HEK293 (cell line): ENCODE measurements around the gene ULBP2.

ENCODE experiments used
- CTCF ChIA-PET: fragments of 350-600 bp; formaldehyde crosslinking; extraction: SDS; loops from one replicate; lab custom pipeline; 2021; ENCODE audit warnings: antibody characterized with exemption; lab: Yijun Ruan, JAX
- POLR2A ChIA-PET: fragments of 300-600 bp; formaldehyde crosslinking; extraction: SDS; loops from one replicate; lab custom pipeline; 2020; ENCODE audit warnings: antibody characterized with exemption, inconsistent platforms; lab: Yijun Ruan, JAX
- H3K27ac ChIP-seq: fragments of 200-500 bp; sonication (Bioruptor generic); 2 replicates; pipeline ENCODE4 v1.5.1; 2014; ENCODE audit warnings: low read depth, low read length, control low read depth, inconsistent platforms; ENCODE audit errors: extremely low read depth
- H3K36me3 ChIP-seq, 2 experiments: fragments of 200-500 bp in 1 of 2; sonication (Bioruptor generic) in 1 of 2; 1 replicate in 1 of 2; 2 replicates in 1 of 2; pipeline ENCODE4 v1.5.1; 2014 to 2017; ENCODE audit warnings: inconsistent platforms in 2 of 2, low read length in 2 of 2; ENCODE audit not compliant: control insufficient read depth in 2 of 2, insufficient read depth in 1 of 2
- H3K4me1 ChIP-seq: fragments of 200-500 bp; sonication (Bioruptor generic); 2 replicates; pipeline ENCODE4 v1.5.1; 2014; ENCODE audit warnings: mild to moderate bottlenecking, low read length, inconsistent platforms; ENCODE audit not compliant: control insufficient read depth, insufficient read depth
- H3K4me3 ChIP-seq: 2 replicates; pipeline ENCODE4 v1.5.1; 2011; ENCODE audit warnings: low read depth, mild to moderate bottlenecking, control low read depth, low read length, moderate library complexity
- H3K9me3 ChIP-seq: fragments of 200-500 bp; sonication (Bioruptor generic); 2 replicates; pipeline ENCODE4 v1.5.1; 2014; ENCODE audit warnings: low read depth, low read length, inconsistent platforms; ENCODE audit not compliant: control insufficient read depth, insufficient read depth
- AEBP2 ChIP-seq: fragments of 450-650 bp; formaldehyde crosslinking; IDR thresholded peaks from 2 replicates; pipeline ENCODE4 v1.5.1; 2016; ENCODE audit warnings: missing biosample characterization, missing genetic modification characterization, borderline replicate concordance
- GLI4 ChIP-seq: fragments of 450-650 bp; formaldehyde crosslinking; IDR thresholded peaks from 2 replicates; pipeline ENCODE4 v1.5.1; 2016; ENCODE audit warnings: missing biosample characterization, missing genetic modification characterization
- MEIS1 ChIP-seq: sonication (generic); formaldehyde crosslinking; IDR thresholded peaks from 2 replicates; pipeline ENCODE4 v1.8.1; 2022; ENCODE audit warnings: missing genetic modification reagents, mild to moderate bottlenecking, borderline replicate concordance
- MYNN ChIP-seq: fragments of 450-650 bp; formaldehyde crosslinking; IDR thresholded peaks from 2 replicates; pipeline ENCODE4 v1.5.1; 2016; ENCODE audit warnings: missing biosample characterization, missing genetic modification characterization, borderline replicate concordance
- SETDB1 ChIP-seq: IDR thresholded peaks from one replicate; pipeline ENCODE4 v1.6.1; 2017; ENCODE audit warnings: mild to moderate bottlenecking, low read length, moderate library complexity, mixed read lengths; ENCODE audit not compliant: insufficient read length
- ZBTB48 ChIP-seq: fragments of 450-650 bp; formaldehyde crosslinking; IDR thresholded peaks from 2 replicates; pipeline ENCODE4 v1.5.1; 2016; ENCODE audit warnings: missing biosample characterization, missing genetic modification characterization
- ZBTB49 ChIP-seq: fragments of 450-650 bp; formaldehyde crosslinking; IDR thresholded peaks from 2 replicates; pipeline ENCODE4 v1.5.1; 2016; ENCODE audit warnings: missing biosample characterization, missing genetic modification characterization, low read depth
- ZNF155 ChIP-seq: fragments of 450-650 bp; formaldehyde crosslinking; IDR thresholded peaks from 2 replicates; pipeline ENCODE4 v1.5.1; 2016; ENCODE audit warnings: missing biosample characterization, missing genetic modification characterization
- ZNF202 ChIP-seq: fragments of 450-650 bp; formaldehyde crosslinking; IDR thresholded peaks from 2 replicates; pipeline ENCODE4 v1.5.1; 2016; ENCODE audit warnings: missing biosample characterization, missing genetic modification characterization, borderline replicate concordance
- ZNF223 ChIP-seq: fragments of 450-650 bp; formaldehyde crosslinking; IDR thresholded peaks from 2 replicates; pipeline ENCODE4 v1.5.1; 2016; ENCODE audit warnings: missing biosample characterization, missing genetic modification characterization
- ZNF280C ChIP-seq: fragments of 450-650 bp; formaldehyde crosslinking; IDR thresholded peaks from 2 replicates; pipeline ENCODE4 v1.5.1; 2016; ENCODE audit warnings: missing biosample characterization, missing genetic modification characterization
- ZNF423 ChIP-seq: fragments of 450-650 bp; formaldehyde crosslinking; IDR thresholded peaks from 2 replicates; pipeline ENCODE4 v1.5.1; 2016; ENCODE audit warnings: missing biosample characterization, missing genetic modification characterization
- ZNF473 ChIP-seq: fragments of 450-650 bp; formaldehyde crosslinking; IDR thresholded peaks from 2 replicates; pipeline ENCODE4 v1.5.1; 2017; ENCODE audit warnings: missing biosample characterization, missing genetic modification characterization
- ZNF561 ChIP-seq: fragments of 450-650 bp; IDR thresholded peaks from 2 replicates; pipeline ENCODE4 v1.5.1; 2018; ENCODE audit warnings: missing biosample characterization, missing genetic modification characterization, borderline replicate concordance
- ZNF645 ChIP-seq: fragments of 450-650 bp; formaldehyde crosslinking; IDR thresholded peaks from 2 replicates; pipeline ENCODE4; 2016; ENCODE audit warnings: missing biosample characterization, missing genetic modification characterization
- ZNF792 ChIP-seq: fragments of 450-650 bp; formaldehyde crosslinking; IDR thresholded peaks from 2 replicates; pipeline ENCODE4 v1.5.1; 2016; ENCODE audit warnings: missing biosample characterization, missing genetic modification characterization

ULBP2 gene

GRCh38 chr6:149931501-149931900 is 10.3 kb upstream of the ULBP2 start:
- H3K27ac ChIP-seq = no peak overlapping the region
- TF ChIP-seq ZBTB49 (tag by site-specific recombination) = no peak
- no peak for TF ChIP-seq AEBP2 (tag by site-specific recombination)
- no peak for TF ChIP-seq GLI4 (tag by site-specific recombination)
- no peak for TF ChIP-seq MEIS1 (CRISPR knock-in tag)
- no peak for TF ChIP-seq ZNF202 (tag by site-specific recombination)
- no peak for TF ChIP-seq ZNF155
- no peak for TF ChIP-seq ZNF473 (tag by site-specific recombination)
- no peak for TF ChIP-seq ZNF561 (tag by site-specific recombination)
- TF ChIP-seq ZBTB48 (tag by site-specific recombination) = no peak
- no peak for TF ChIP-seq ZNF423 (tag by site-specific recombination)
- no peak for TF ChIP-seq ZNF792
- no peak for TF ChIP-seq SETDB1
- TF ChIP-seq ZNF280C (tag by site-specific recombination) = no peak
- TF ChIP-seq MYNN (tag by site-specific recombination) = no peak
- TF ChIP-seq ZNF645 = no peak
- TF ChIP-seq, all 188 proteins: peak for 0
- H3K9me3 ChIP-seq = no peaks in the 10 kb centered on the region
- CTCF ChIA-PET = interaction anchor here (0.6 to 1.3 kb wide), 9 partner anchors 59 to 900 kb away, joined by 3 to 4 read pairs (median 3); no protein-coding TSS in a partner anchor
- no peaks in the 10 kb centered on the region for H3K36me3 ChIP-seq
- H3K4me3 ChIP-seq = no peak overlapping the region
- H3K4me1 ChIP-seq = no peaks in the 10 kb centered on the region
- POLR2A ChIA-PET = no interaction called here

- H3K9me3 ChIP-seq = no peaks in the 10 kb centered on the region
- CTCF ChIA-PET = interaction anchor here (0.7 to 1.5 kb wide), 6 partner anchors 17 to 1257 kb away, joined by 3 to 5 read pairs (median 3); no protein-coding TSS in a partner anchor
These were observed 8.8 kb upstream of the ULBP2 start for GRCh38 chr6:149933036-149933435.

More at GRCh38 chr6:149933036-149933435, 8.8 kb upstream of the ULBP2 start:
- TF ChIP-seq ZNF423 (tag by site-specific recombination) (no peak), ZNF223 (no peak)
- Histone ChIP-seq H3K36me3 (no peaks in the 10 kb centered on the region), H3K4me1 (no peaks in the 10 kb centered on the region), H3K4me3 (no peak overlapping the region), H3K27ac (no peak overlapping the region)
- POLR2A ChIA-PET = no interaction called here
